Breast epithelium (tissue), 4 donors: ENCODE data around the gene RHOT1. TPM values are rescaled to one million over a fixed set of nuclear protein-coding genes. Genes with fewer than 3 reads are reported as not detected.
"Not testable (repeated sequence)": the region's sequence is repeated elsewhere in the genome, so short reads cannot be mapped to it uniquely, and the experiment has no call there.

Source experiments
- DNase-seq, 2 donors: peaks; one replicate each; pipeline ENCODE4 v3.0.0-alpha.2; 2019; ENCODE audit warnings: low spot score in 2 of 2
- H3K27ac ChIP-seq, 2 donors: fragments of 200-600 bp; sonication (generic) in 1 of 2; one replicate each; pipeline ENCODE4 v1.5.1; 2016 to 2019; ENCODE audit warnings: mild to moderate bottlenecking in 1 of 2
- H3K27me3 ChIP-seq, 2 donors: fragments of 200-600 bp; sonication (generic) in 1 of 2; one replicate each; pipeline versions ENCODE4 v1.5.1 to v1.6.0; 2017 to 2019; ENCODE audit warnings: control low read depth in 1 of 2, mild to moderate bottlenecking in 1 of 2
- H3K36me3 ChIP-seq: fragments of 200-600 bp; one replicate; pipeline ENCODE4 v1.5.1; 2019
- H3K4me1 ChIP-seq, 2 donors: fragments of 200-600 bp; sonication (generic); one replicate each; pipeline ENCODE4 v1.5.1; 2016 to 2019; ENCODE audit warnings: control low read depth in 1 of 2
- H3K4me3 ChIP-seq, 3 donors: fragments of 200-600 bp; sonication (generic); 1 replicate in 2 of 3; 2 replicates in 1 of 3; pipeline ENCODE4 v1.5.1; 2016 to 2019; ENCODE audit warnings: mild to moderate bottlenecking in 3 of 3, moderate library complexity in 2 of 3
- H3K9me3 ChIP-seq, 2 donors: fragments of 200-600 bp; sonication (generic) in 1 of 2; one replicate each; pipeline ENCODE4 v1.5.1; 2016 to 2019; ENCODE audit warnings: control low read depth in 1 of 2
- POLR2A ChIP-seq: fragments of 450-650 bp; IDR thresholded peaks from one replicate; pipeline ENCODE4 v1.6.1; 2016; ENCODE audit warnings: antibody characterized with exemption, mild to moderate bottlenecking, moderate library complexity
- POLR2AphosphoS5 ChIP-seq, 3 donors: sonication (generic); formaldehyde crosslinking; IDR thresholded peaks; one replicate each; pipeline ENCODE4 v1.6.1; 2017; ENCODE audit warnings: antibody characterized with exemption in 3 of 3
- intact Hi-C: fragments of 100-400 bp; cut with DNase I; formaldehyde crosslinking; loops from one replicate; pipeline ENCODE4 v1.15.1; 2023; ENCODE audit warnings: low total_unique reads
- total RNA-seq, 3 donors: library from RNA; depleted of rRNA; stranded (reverse); fragments of >200 nt; gene quantifications; one replicate each; pipeline ENCODE4 v1.1.0, GENCODE V29; 2016
- TF ChIP-seq, protein P1 (sequence below), 3 donors: fragments of 450-650 bp; IDR thresholded peaks; one replicate each; pipeline ENCODE4 v1.5.1; 2016 to 2017; ENCODE audit warnings: antibody characterized with exemption in 3 of 3, mild to moderate bottlenecking in 3 of 3, moderate library complexity in 3 of 3

Gene RHOT1
- total RNA-seq, 3 donors from 2014 or later = 62.9 to 74.6 (median 72.0) TPM

GRCh38 chr17:32111141-32111771 lies 31.0 kb upstream of the RHOT1 start:
- Histone ChIP-seq H3K27ac (no peak overlapping the region), H3K4me3 (peak overlapping the region in 1 of 3 donors; percentile 27), H3K36me3 (no peaks in the 10 kb centered on the region), H3K27me3 (no peaks in the 10 kb centered on the region), H3K9me3 (no peaks in the 10 kb centered on the region), H3K4me1 (no peaks in the 10 kb centered on the region)
- TF ChIP-seq, protein P1, sequence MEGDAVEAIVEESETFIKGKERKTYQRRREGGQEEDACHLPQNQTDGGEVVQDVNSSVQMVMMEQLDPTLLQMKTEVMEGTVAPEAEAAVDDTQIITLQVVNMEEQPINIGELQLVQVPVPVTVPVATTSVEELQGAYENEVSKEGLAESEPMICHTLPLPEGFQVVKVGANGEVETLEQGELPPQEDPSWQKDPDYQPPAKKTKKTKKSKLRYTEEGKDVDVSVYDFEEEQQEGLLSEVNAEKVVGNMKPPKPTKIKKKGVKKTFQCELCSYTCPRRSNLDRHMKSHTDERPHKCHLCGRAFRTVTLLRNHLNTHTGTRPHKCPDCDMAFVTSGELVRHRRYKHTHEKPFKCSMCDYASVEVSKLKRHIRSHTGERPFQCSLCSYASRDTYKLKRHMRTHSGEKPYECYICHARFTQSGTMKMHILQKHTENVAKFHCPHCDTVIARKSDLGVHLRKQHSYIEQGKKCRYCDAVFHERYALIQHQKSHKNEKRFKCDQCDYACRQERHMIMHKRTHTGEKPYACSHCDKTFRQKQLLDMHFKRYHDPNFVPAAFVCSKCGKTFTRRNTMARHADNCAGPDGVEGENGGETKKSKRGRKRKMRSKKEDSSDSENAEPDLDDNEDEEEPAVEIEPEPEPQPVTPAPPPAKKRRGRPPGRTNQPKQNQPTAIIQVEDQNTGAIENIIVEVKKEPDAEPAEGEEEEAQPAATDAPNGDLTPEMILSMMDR (IDR thresholded peaks at IDR 0.05) = no peak
- peak in 1 of 2 donors; percentile 58 for DNase-seq
- intact Hi-C loops = no loop called here

GRCh38 chr17:32112416-32112815 lies 29.9 kb upstream of the RHOT1 start:
- H3K36me3 ChIP-seq = no peaks in the 10 kb centered on the region
- TF ChIP-seq POLR2A (no peak), POLR2AphosphoS5 (IDR thresholded peaks at IDR 0.05) (no peak)
- TF ChIP-seq, protein P1 (IDR thresholded peaks at IDR 0.05) = no peak
- DNase-seq = no peak
- intact Hi-C loops = no loop called here
- H3K4me1 ChIP-seq = no peaks in the 10 kb centered on the region
- no peaks in the 10 kb centered on the region for H3K9me3 ChIP-seq
- H3K4me3 ChIP-seq = no peak overlapping the region
- H3K27ac ChIP-seq = no peak overlapping the region
- no peaks in the 10 kb centered on the region for H3K27me3 ChIP-seq

- intact Hi-C loops = no loop called here
- Histone ChIP-seq H3K9me3 (no peaks in the 10 kb centered on the region), H3K4me1 (no peaks in the 10 kb centered on the region), H3K36me3 (no peaks in the 10 kb centered on the region), H3K27me3 (no peaks in the 10 kb centered on the region), H3K27ac (no peak overlapping the region), H3K4me3 (no peak overlapping the region)
- no peak for DNase-seq
- no peak for TF ChIP-seq POLR2A
- TF ChIP-seq, protein P1 (IDR thresholded peaks at IDR 0.05) = no peak
- TF ChIP-seq POLR2AphosphoS5 (IDR thresholded peaks at IDR 0.05) = no peak
These were observed 27.8 kb upstream of the RHOT1 start for GRCh38 chr17:32114536-32114935.

DNA sequence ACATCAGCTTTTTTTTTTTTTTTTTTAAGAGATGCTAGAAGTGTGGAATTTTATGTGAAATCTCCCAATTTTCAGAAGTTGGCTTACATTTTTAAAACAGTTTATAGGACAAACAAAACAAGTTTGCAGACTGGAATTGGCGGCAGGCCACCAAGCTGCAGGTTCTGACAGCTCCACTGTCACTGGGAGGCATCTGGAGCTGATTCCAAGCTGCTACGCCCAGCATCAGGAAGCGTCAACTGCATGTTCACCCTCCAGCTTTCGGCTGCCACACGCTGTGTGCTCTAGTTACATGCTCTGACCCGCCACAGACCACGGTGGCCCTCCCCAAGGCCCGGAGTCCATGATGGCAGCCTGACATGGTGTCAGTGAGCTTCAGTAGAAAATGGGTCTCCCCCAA lies 26.8 kb upstream of the RHOT1 start:
- H3K9me3 ChIP-seq, H3K4me3 ChIP-seq, intact Hi-C loops, DNase-seq, H3K27ac ChIP-seq, H3K4me1 ChIP-seq, H3K27me3 ChIP-seq, H3K36me3 ChIP-seq: not testable (repeated sequence)

DNA sequence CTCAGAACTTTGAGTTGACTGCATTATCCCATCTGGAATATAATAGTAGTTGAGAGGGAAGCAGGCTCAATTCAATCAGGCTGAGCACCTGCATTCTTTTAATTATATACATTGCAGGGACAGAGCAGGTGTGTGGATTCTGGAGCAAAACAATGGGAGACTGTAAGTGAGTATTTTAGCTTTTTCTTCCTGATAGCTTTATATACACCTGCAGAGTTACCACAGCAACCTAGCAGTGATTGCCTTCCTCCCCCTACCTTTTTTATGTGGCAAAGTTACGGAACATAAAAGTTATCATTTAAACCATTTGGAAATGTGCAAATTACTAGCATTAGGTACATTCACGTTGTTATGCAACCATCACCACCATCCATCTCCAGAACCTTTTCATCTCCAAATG lies 25.4 kb upstream of the RHOT1 start:
- H3K27ac ChIP-seq = no peak overlapping the region
- H3K4me3 ChIP-seq = no peak overlapping the region
- no peaks in the 10 kb centered on the region for H3K9me3 ChIP-seq
- H3K4me1 ChIP-seq = no peaks in the 10 kb centered on the region
- H3K27me3 ChIP-seq = no peaks in the 10 kb centered on the region
- intact Hi-C loops = no loop called here
- no peak for DNase-seq
- no peaks in the 10 kb centered on the region for H3K36me3 ChIP-seq
- TF ChIP-seq POLR2AphosphoS5 (IDR thresholded peaks at IDR 0.05) (no peak), POLR2A (no peak)
- TF ChIP-seq, protein P1 (IDR thresholded peaks at IDR 0.05) = no peak

- no peaks in the 10 kb centered on the region for H3K27me3 ChIP-seq
- H3K4me3 ChIP-seq = no peak overlapping the region
- no peak for DNase-seq
- intact Hi-C loops = no loop called here
- no peaks in the 10 kb centered on the region for H3K9me3 ChIP-seq
- TF ChIP-seq, protein P1 (IDR thresholded peaks at IDR 0.05) = no peak
- no peak for TF ChIP-seq POLR2AphosphoS5 (IDR thresholded peaks at IDR 0.05)
- no peak for TF ChIP-seq POLR2A
- no peak overlapping the region for H3K27ac ChIP-seq
- H3K4me1 ChIP-seq = no peaks in the 10 kb centered on the region
- no peaks in the 10 kb centered on the region for H3K36me3 ChIP-seq
These were observed 24.9 kb upstream of the RHOT1 start for GRCh38 chr17:32117399-32117798.

- intact Hi-C loops, H3K27ac ChIP-seq, H3K36me3 ChIP-seq, H3K9me3 ChIP-seq, H3K4me3 ChIP-seq, H3K27me3 ChIP-seq, H3K4me1 ChIP-seq, DNase-seq: not testable (repeated sequence)
These were observed 24.2 kb upstream of the RHOT1 start for GRCh38 chr17:32118088-32118487.
